Measurements from ENCODE around the gene THUMPD3. TPM values are rescaled to one million over a fixed set of nuclear protein-coding genes. Genes with fewer than 3 reads are reported as not detected.

Gene THUMPD3
- total and polyA plus RNA-seq, 9 of the 15 experiments (the other 6 are each of a cell fraction or from before 2014, with no cell fraction given): 58.3 to 132 (median 113) TPM

DNA sequence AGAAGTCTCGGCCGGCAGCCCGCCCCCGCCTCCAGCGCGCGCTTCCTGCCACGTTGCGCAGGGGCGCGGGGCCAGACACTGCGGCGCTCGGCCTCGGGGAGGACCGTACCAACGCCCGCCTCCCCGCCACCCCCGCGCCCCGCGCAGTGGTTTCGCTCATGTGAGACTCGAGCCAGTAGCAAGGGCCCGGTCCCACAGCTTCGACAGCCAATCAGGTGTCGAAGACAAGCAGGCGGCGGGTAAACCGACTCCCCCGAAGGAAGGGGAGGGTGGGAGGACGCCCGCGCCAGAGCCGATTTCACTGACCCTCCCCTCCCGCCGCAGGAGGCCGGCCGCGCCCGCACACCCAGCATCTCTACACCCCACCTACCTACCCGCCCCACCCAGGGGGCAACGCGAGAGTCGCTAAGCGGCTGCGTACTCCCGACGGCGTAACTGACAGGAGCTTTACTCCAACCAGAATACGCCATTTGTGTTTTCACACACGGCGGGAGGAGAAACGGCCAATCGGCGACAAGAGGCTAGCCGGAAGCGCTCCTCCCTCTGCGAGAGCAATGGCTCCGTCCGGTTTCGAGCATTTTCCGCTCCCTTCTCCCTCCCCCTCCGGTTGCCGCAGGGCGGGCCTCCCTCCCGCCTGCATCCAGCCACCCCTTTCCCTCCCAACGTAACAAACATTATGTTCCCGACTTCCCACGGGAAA is 33.9 kb downstream of the THUMPD3 start (continued):
- TF ChIP-seq MYBL2 (IDR thresholded peaks at IDR 0.05; ENCODE audit: low read depth) (peak; percentile 49; the same call in 1 of the 2 replicates), MYBL2 (CRISPR knock-in tag; IDR thresholded peaks at IDR 0.05; ENCODE audit: borderline replicate concordance) (no peak), ZNF143 (CRISPR knock-in tag; IDR thresholded peaks at IDR 0.05) (peak; percentile 72; the same call in 1 of the 2 replicates), SMAD4 (CRISPR knock-in tag; conservative IDR thresholded peaks at IDR 0.05) (peak; percentile 97), SOX6 (IDR thresholded peaks at IDR 0.05) (peak; percentile 56), CBX1 (IDR thresholded peaks at IDR 0.05; ENCODE audit: low read depth) (peak; percentile 51; the same call in 1 of the 2 replicates), HMG20B (CRISPR knock-in tag; IDR thresholded peaks at IDR 0.05) (no peak), PTBP1 (IDR thresholded peaks at IDR 0.05; ENCODE audit: low read depth, low read length) (peak; percentile 88), POLR2AphosphoS2 (IDR thresholded peaks at IDR 0.05; ENCODE audit: low read length) (no peak; the same call in 1 of the 2 replicates), ZNF57 (CRISPR knock-in tag; IDR thresholded peaks at IDR 0.05) (no peak), ILF3 (IDR thresholded peaks at IDR 0.05; ENCODE audit: borderline replicate concordance) (peak; percentile 93)
- TF ChIP-seq, protein P1, sequence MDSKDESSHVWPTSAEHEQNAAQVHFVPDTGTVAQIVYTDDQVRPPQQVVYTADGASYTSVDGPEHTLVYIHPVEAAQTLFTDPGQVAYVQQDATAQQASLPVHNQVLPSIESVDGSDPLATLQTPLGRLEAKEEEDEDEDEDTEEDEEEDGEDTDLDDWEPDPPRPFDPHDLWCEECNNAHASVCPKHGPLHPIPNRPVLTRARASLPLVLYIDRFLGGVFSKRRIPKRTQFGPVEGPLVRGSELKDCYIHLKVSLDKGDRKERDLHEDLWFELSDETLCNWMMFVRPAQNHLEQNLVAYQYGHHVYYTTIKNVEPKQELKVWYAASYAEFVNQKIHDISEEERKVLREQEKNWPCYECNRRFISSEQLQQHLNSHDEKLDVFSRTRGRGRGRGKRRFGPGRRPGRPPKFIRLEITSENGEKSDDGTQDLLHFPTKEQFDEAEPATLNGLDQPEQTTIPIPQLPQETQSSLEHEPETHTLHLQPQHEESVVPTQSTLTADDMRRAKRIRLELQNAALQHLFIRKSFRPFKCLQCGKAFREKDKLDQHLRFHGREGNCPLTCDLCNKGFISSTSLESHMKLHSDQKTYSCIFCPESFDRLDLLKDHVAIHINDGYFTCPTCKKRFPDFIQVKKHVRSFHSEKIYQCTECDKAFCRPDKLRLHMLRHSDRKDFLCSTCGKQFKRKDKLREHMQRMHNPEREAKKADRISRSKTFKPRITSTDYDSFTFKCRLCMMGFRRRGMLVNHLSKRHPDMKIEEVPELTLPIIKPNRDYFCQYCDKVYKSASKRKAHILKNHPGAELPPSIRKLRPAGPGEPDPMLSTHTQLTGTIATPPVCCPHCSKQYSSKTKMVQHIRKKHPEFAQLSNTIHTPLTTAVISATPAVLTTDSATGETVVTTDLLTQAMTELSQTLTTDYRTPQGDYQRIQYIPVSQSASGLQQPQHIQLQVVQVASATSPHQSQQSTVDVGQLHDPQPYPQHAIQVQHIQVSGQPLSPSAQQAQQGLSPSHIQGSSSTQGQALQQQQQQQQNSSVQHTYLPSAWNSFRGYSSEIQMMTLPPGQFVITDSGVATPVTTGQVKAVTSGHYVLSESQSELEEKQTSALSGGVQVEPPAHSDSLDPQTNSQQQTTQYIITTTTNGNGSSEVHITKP (IDR thresholded peaks at IDR 0.05; ENCODE audit: partially characterized antibody): peak; percentile 99
- TF ChIP-seq, protein P2, sequence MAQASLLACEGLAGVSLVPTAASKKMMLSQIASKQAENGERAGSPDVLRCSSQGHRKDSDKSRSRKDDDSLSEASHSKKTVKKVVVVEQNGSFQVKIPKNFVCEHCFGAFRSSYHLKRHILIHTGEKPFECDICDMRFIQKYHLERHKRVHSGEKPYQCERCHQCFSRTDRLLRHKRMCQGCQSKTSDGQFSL (CRISPR knock-in tag; IDR thresholded peaks at IDR 0.05): peak; percentile 60; the same call in 1 of the 2 replicates
- TF ChIP-seq, protein P2 (tag; IDR thresholded peaks at IDR 0.05): peak in 1 of 2 experiments; percentile 10; a peak in 1 of 4 replicates
- TF ChIP-seq, protein P3, sequence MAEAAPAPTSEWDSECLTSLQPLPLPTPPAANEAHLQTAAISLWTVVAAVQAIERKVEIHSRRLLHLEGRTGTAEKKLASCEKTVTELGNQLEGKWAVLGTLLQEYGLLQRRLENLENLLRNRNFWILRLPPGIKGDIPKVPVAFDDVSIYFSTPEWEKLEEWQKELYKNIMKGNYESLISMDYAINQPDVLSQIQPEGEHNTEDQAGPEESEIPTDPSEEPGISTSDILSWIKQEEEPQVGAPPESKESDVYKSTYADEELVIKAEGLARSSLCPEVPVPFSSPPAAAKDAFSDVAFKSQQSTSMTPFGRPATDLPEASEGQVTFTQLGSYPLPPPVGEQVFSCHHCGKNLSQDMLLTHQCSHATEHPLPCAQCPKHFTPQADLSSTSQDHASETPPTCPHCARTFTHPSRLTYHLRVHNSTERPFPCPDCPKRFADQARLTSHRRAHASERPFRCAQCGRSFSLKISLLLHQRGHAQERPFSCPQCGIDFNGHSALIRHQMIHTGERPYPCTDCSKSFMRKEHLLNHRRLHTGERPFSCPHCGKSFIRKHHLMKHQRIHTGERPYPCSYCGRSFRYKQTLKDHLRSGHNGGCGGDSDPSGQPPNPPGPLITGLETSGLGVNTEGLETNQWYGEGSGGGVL (CRISPR knock-in tag; IDR thresholded peaks at IDR 0.05): no peak
- TF ChIP-seq, protein P4, sequence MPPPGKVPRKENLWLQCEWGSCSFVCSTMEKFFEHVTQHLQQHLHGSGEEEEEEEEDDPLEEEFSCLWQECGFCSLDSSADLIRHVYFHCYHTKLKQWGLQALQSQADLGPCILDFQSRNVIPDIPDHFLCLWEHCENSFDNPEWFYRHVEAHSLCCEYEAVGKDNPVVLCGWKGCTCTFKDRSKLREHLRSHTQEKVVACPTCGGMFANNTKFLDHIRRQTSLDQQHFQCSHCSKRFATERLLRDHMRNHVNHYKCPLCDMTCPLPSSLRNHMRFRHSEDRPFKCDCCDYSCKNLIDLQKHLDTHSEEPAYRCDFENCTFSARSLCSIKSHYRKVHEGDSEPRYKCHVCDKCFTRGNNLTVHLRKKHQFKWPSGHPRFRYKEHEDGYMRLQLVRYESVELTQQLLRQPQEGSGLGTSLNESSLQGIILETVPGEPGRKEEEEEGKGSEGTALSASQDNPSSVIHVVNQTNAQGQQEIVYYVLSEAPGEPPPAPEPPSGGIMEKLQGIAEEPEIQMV (tag; conservative IDR thresholded peaks at IDR 0.05; ENCODE audit: low read depth): no peak
- TF ChIP-seq, protein P5, sequence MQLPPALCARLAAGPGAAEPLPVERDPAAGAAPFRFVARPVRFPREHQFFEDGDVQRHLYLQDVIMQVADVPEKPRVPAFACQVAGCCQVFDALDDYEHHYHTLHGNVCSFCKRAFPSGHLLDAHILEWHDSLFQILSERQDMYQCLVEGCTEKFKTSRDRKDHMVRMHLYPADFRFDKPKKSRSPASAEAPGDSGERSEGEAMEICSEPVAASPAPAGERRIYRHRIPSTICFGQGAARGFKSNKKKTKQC (CRISPR knock-in tag; IDR thresholded peaks at IDR 0.05): peak; percentile 80; the same call in 1 of the 2 replicates
